Fibroblast of mammary gland (primary cell): ENCODE results near the gene TGFBR1.
A peak's percentile ranks its signal among the peaks of the same experiment; 100 is the strongest.
"Not testable (repeated sequence)": the region's sequence is repeated elsewhere in the genome, so short reads cannot be mapped to it uniquely, and the experiment has no call there.

ENCODE experiments used
- DNase-seq: peaks from one replicate; pipeline ENCODE4 v3.0.0-alpha.2; 2010; ENCODE audit warnings: low read depth
- H3K4me3 ChIP-seq: 2 replicates; pipeline ENCODE4 v1.5.1; 2011; ENCODE audit warnings: low read depth, mild to moderate bottlenecking, low read length, moderate library complexity; ENCODE audit not compliant: control insufficient read depth
- TF ChIP-seq, protein P1 (sequence below): conservative IDR thresholded peaks from 2 replicates; pipeline ENCODE4 v1.5.1; 2011; ENCODE audit warnings: low read depth, low read length, inconsistent platforms; ENCODE audit not compliant: control insufficient read depth, insufficient read depth

TGFBR1 gene

DNA sequence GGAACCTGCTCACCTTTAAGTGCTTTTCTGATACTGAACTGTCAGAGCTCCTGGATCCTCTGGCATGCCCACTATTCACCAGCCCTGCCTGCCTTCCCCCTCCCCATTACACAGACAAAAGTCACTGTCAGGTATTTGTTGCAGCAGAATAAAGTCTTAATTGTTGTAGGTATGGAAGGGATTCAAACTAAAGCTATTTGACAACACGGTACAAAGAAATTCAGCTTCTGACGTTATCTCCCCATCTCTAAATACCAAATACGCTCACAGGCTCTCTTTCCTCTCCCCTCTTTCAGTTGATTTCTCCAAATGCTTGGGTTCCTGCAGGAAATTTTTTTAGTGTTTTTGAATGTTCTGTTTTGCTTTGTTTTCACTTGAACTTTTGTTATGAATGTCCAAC is 9.3 kb upstream of the TGFBR1 start:
- no peak for DNase-seq
- no peak overlapping the region for H3K4me3 ChIP-seq
- TF ChIP-seq, protein P1, sequence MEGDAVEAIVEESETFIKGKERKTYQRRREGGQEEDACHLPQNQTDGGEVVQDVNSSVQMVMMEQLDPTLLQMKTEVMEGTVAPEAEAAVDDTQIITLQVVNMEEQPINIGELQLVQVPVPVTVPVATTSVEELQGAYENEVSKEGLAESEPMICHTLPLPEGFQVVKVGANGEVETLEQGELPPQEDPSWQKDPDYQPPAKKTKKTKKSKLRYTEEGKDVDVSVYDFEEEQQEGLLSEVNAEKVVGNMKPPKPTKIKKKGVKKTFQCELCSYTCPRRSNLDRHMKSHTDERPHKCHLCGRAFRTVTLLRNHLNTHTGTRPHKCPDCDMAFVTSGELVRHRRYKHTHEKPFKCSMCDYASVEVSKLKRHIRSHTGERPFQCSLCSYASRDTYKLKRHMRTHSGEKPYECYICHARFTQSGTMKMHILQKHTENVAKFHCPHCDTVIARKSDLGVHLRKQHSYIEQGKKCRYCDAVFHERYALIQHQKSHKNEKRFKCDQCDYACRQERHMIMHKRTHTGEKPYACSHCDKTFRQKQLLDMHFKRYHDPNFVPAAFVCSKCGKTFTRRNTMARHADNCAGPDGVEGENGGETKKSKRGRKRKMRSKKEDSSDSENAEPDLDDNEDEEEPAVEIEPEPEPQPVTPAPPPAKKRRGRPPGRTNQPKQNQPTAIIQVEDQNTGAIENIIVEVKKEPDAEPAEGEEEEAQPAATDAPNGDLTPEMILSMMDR, result no peak

DNA sequence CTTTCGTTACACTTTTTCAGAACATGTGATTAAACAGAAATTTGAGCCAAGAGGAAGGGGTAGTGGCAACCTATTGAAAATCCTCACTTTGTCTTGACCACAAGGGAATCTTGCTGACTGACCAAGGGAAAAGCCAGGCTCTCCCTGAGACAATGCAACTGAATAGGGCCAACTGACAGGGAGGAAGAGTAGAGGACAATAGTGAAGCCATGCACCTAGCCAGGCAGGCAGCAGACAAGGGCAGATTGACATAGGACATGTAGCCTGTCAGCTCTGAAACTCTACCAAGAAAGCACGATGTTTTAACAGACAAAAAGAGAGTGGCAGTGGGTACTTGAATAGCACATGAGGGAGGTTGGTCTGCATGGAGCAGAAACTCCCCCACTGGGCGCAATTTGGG is 8.5 kb upstream of the TGFBR1 start:
- no peak for DNase-seq
- TF ChIP-seq, protein P1, result no peak

GRCh38 chr9:99099806-99100585 is 4.9 kb upstream of the TGFBR1 start:
- not testable (repeated sequence) for DNase-seq, H3K4me3 ChIP-seq

More for the DNA sequence above, 8.5 kb upstream of the TGFBR1 start:
- no peak overlapping the region for H3K4me3 ChIP-seq

DNA sequence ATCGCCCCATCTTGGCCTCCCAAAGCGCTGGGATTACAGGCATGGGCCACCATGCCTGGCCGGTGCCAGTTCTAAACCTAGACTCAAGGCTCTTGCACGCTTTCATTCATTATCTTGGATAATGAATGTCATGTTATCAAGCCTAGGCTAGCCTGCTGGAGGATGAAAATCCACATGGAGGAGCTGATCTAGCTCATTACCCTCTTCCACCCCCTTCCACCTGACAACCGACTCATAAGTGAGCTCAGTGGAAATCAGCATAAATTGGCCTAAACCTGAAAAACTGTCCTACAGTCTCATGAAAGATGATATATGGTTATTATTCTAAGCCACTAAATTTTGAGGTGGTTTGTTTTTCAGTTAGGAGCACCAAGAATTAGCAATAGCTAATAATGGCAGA is 3.6 kb upstream of the TGFBR1 start:
- TF ChIP-seq, protein P1, result no peak
- no peak for DNase-seq

GRCh38 chr9:99101812-99102211 is 3.1 kb upstream of the TGFBR1 start:
- no peak overlapping the region for H3K4me3 ChIP-seq
- no peak for DNase-seq
- TF ChIP-seq, protein P1, result no peak

More for the DNA sequence above, 3.6 kb upstream of the TGFBR1 start:
- H3K4me3 ChIP-seq, result no peak overlapping the region

DNA sequence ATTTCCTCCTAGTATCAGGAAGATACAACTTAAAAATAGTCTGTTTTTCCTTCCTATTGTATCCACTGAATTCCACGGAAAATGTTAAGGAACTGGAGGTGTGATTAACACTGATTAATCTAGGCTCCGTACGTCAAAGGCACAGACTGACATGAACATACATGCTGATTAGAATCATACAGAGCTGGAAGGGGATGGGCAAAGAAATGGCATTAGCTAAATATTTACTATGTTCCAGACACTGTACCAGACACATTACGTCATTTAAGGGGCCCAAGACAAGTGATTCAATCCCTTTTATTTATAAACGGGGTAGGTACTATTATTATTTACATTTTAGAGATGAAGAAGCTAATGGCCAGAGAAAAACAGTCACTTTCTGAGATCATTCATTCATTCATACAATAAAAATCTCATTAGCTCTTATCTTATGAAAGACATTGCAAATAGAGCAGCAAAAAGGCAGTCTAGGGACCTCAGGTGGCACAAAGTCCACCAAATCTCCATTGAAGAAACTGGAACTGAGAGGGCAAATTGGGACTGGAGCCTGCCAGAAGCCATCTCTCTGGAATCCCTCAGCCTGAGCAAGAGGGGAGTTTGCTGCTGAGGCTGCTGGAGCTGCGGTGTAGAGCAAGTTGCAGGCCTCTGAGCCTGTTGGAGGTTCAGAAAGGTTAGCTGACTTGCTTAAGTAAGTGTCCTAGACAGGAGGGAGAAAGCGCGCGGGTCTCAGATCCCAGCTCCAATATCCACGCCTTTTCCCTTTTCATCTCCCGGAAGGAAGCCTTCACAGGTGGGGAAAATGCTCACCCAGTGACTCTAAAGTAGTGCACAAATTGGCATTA is 1.6 kb upstream of the TGFBR1 start:
- no peak overlapping the region for H3K4me3 ChIP-seq
- TF ChIP-seq, protein P1, result no peak
- DNase-seq, result no peak

- H3K4me3 ChIP-seq, result peak overlapping the region; percentile 66
- DNase-seq, result peak; percentile 55
- TF ChIP-seq, protein P1, result no peak
Observed at GRCh38 chr9:99103901-99104458, 933 bp upstream of the TGFBR1 start.
